Keratinocyte (primary cell): Measurements from ENCODE around the gene AP4B1. TPM values are rescaled to one million over a fixed set of nuclear protein-coding genes. Genes with fewer than 3 reads are reported as not detected.

Experiments used
- DNase-seq: peaks from one replicate; pipeline ENCODE4 v3.0.0-alpha.2; 2011; ENCODE audit warnings: low read depth, missing footprints, low spot score
- FAIRE-seq: peaks from 2 replicates; lab custom pipeline; 2011; peaks lifted over from hg19 to GRCh38; lab: Jason Lieb, UNC
- H2AFZ ChIP-seq: 2 replicates; pipeline ENCODE4 v1.6.0; 2012; ENCODE audit warnings: low read length, control low read depth, inconsistent platforms; ENCODE audit not compliant: control insufficient read depth
- H3K27ac ChIP-seq: 2 replicates; pipeline ENCODE4 v1.5.1; 2011; ENCODE audit warnings: low read length; ENCODE audit not compliant: control insufficient read depth, insufficient read depth
- H3K27me3 ChIP-seq: 3 replicates; pipeline ENCODE4 v1.6.0; 2011; ENCODE audit warnings: low read length; ENCODE audit not compliant: control insufficient read depth, insufficient read depth; ENCODE audit errors: extremely low read depth
- H3K36me3 ChIP-seq, 2 experiments: 2 replicates in 1 of 2; 3 replicates in 1 of 2; pipeline ENCODE4 v1.5.1; 2011; ENCODE audit warnings: low read length in 2 of 2, mild to moderate bottlenecking in 1 of 2; ENCODE audit not compliant: control insufficient read depth in 2 of 2, insufficient read depth in 2 of 2; ENCODE audit errors: extremely low read depth in 1 of 2
- H3K4me1 ChIP-seq: 3 replicates; pipeline ENCODE4 v1.5.1; 2011; ENCODE audit warnings: low read length; ENCODE audit not compliant: control insufficient read depth, insufficient read depth; ENCODE audit errors: extremely low read depth
- H3K4me2 ChIP-seq: 3 replicates; pipeline ENCODE4 v1.6.0; 2011; ENCODE audit warnings: low read depth, low read length; ENCODE audit not compliant: control insufficient read depth, insufficient read depth; ENCODE audit errors: extremely low read depth
- H3K4me3 ChIP-seq, 3 experiments: fragments of 200-600 bp in 1 of 3; sonication (generic) in 1 of 3; 2 replicates in 2 of 3; 3 replicates in 1 of 3; pipeline ENCODE4 v1.5.1; 2011 to 2016; ENCODE audit warnings: low read length in 3 of 3, mild to moderate bottlenecking in 3 of 3, control low read depth in 2 of 3, inconsistent platforms in 1 of 3, low read depth in 1 of 3, mixed read lengths in 1 of 3, mixed run types in 1 of 3, moderate library complexity in 1 of 3; ENCODE audit not compliant: control insufficient read depth in 2 of 3, insufficient read depth in 2 of 3; ENCODE audit errors: extremely low read depth in 1 of 3
- H3K79me2 ChIP-seq: 2 replicates; pipeline ENCODE4 v1.6.0; 2012; ENCODE audit warnings: low read length; ENCODE audit not compliant: control insufficient read depth, insufficient read depth
- H3K9ac ChIP-seq: 3 replicates; pipeline ENCODE4 v1.6.0; 2011; ENCODE audit warnings: low read length; ENCODE audit not compliant: control insufficient read depth, insufficient read depth; ENCODE audit errors: extremely low read depth
- H3K9me1 ChIP-seq: 3 replicates; pipeline ENCODE4 v1.6.0; 2011; ENCODE audit warnings: low read length; ENCODE audit not compliant: control insufficient read depth, insufficient read depth; ENCODE audit errors: extremely low read depth
- H3K9me3 ChIP-seq: 2 replicates; pipeline ENCODE4 v1.5.1; 2012; ENCODE audit warnings: low read depth, low read length; ENCODE audit not compliant: control insufficient read depth
- H4K20me1 ChIP-seq: 3 replicates; pipeline ENCODE4 v1.6.0; 2011; ENCODE audit warnings: low read length; ENCODE audit not compliant: control insufficient read depth, insufficient read depth; ENCODE audit errors: extremely low read depth
- CTCF ChIP-seq, 3 experiments: IDR thresholded peaks in 1 of 3; conservative IDR thresholded peaks in 1 of 3; optimal IDR thresholded peaks in 1 of 3; 2 replicates in 2 of 3; 3 replicates in 1 of 3; pipeline versions ENCODE3 to v1.5.1; 2011; ENCODE audit warnings: low read length in 3 of 3, mild to moderate bottlenecking in 3 of 3, moderate library complexity in 2 of 3, control low read depth in 1 of 3, inconsistent platforms in 1 of 3; ENCODE audit not compliant: insufficient read depth in 2 of 3; ENCODE audit errors: extremely low read depth in 1 of 3
- dilution Hi-C: fragments of 300-500 bp; cut with MboI; formaldehyde crosslinking; loops from one replicate; pipeline ENCODE4 v1.7.0; 2020; ENCODE audit warnings: low sequenced_read_pairs; ENCODE audit not compliant: extremely low pct_ligation_motif_present
- polyA plus RNA-seq, 5 experiments: library from polyadenylated mRNA; depleted of rRNA in 3 of 5; stranded (reverse) in 3 of 5; stranded (forward) in 1 of 5; unstranded in 1 of 5; fragments of >200 nt; gene quantifications; 1 replicate in 1 of 5; 2 replicates in 3 of 5; 3 replicates in 1 of 5; pipeline versions ENCODE4 v1.2.1 to v1.2.3, GENCODE V29; 2011 to 2012; ENCODE audit warnings: missing spikeins in 2 of 5, low read depth in 1 of 5, low replicate concordance in 1 of 5

AP4B1 gene
- polyA plus RNA-seq, 1 donor (not counting 4 experiments of a cell fraction or from before 2014, with no cell fraction given), result 16.5 TPM

GRCh38 chr1:113846391-113847035 is 58.1 kb downstream of the AP4B1 start:
- H3K9ac ChIP-seq, result no peak overlapping the region
- no peaks in the 10 kb centered on the region for H4K20me1 ChIP-seq
- no peaks in the 10 kb centered on the region for H3K4me1 ChIP-seq
- H3K79me2 ChIP-seq, result no peaks in the 10 kb centered on the region
- FAIRE-seq, result no peak
- H3K27me3 ChIP-seq, result no peaks in the 10 kb centered on the region
- no peaks in the 10 kb centered on the region for H3K9me3 ChIP-seq
- H3K36me3 ChIP-seq, result no peaks in the 10 kb centered on the region
- no peak overlapping the region for H3K27ac ChIP-seq
- H2AFZ ChIP-seq, result no peak overlapping the region
- no peaks in the 10 kb centered on the region for H3K9me1 ChIP-seq
- no peak overlapping the region for H3K4me3 ChIP-seq
- H3K4me2 ChIP-seq, result no peak overlapping the region
- TF ChIP-seq CTCF (optimal IDR thresholded peaks at IDR 0.05 in 1 of 3, IDR thresholded peaks at IDR 0.05 in 1 of 3, conservative IDR thresholded peaks at IDR 0.05 in 1 of 3; ENCODE audit: extremely low read depth in 1 of 3, insufficient read depth in 2 of 3, low read length in 3 of 3), result no peak
- dilution Hi-C loops, result no loop called here
- DNase-seq, result no peak

Other genes starting within 250 kb of the AP4B1 start
- 4.4 to 6.8 TPM (median 5.1 TPM) in 3 replicates for gene PHTF1, start 145.3 kb downstream of the AP4B1 start, polyA plus RNA-seq
- 7.1 to 10.4 TPM (median 9.5 TPM) in 3 replicates for gene RSBN1, start 92.3 kb downstream of the AP4B1 start, polyA plus RNA-seq
- 0.07 to 0.39 TPM (median 0.23 TPM) in 3 replicates for gene PTPN22, start 33.1 kb downstream of the AP4B1 start, polyA plus RNA-seq
- gene BCL2L15, start 17.2 kb downstream of the AP4B1 start, polyA plus RNA-seq, result 0.03 to 0.09 TPM (median 0.08 TPM) in 3 replicates
- gene DCLRE1B, start 527 bp upstream of the AP4B1 start, polyA plus RNA-seq, result 4.8 to 6.4 TPM (median 5.4 TPM) in 3 replicates
- gene HIPK1, start 24.5 kb upstream of the AP4B1 start, polyA plus RNA-seq, result 19.9 to 23.2 TPM (median 20.5 TPM) in 3 replicates
- 2.3 to 4.4 TPM (median 2.8 TPM) in 3 replicates for gene OLFML3, start 74.7 kb upstream of the AP4B1 start, polyA plus RNA-seq
- gene SYT6, start 249.1 kb upstream of the AP4B1 start, polyA plus RNA-seq, result not detected in 3 replicates